GM21529 (cell line): ENCODE measurements around the gene IGFBP4.

Experiments used
- ATAC-seq: cut with Tn5 transposase; IDR thresholded peaks from one replicate; pipeline ENCODE4 v1.9.1; 2021; ENCODE audit not compliant: unreplicated experiment

IGFBP4 gene

GRCh38 chr17:40470932-40471828 lies 27.9 kb downstream of the IGFBP4 start:
- no peak for ATAC-seq

DNA sequence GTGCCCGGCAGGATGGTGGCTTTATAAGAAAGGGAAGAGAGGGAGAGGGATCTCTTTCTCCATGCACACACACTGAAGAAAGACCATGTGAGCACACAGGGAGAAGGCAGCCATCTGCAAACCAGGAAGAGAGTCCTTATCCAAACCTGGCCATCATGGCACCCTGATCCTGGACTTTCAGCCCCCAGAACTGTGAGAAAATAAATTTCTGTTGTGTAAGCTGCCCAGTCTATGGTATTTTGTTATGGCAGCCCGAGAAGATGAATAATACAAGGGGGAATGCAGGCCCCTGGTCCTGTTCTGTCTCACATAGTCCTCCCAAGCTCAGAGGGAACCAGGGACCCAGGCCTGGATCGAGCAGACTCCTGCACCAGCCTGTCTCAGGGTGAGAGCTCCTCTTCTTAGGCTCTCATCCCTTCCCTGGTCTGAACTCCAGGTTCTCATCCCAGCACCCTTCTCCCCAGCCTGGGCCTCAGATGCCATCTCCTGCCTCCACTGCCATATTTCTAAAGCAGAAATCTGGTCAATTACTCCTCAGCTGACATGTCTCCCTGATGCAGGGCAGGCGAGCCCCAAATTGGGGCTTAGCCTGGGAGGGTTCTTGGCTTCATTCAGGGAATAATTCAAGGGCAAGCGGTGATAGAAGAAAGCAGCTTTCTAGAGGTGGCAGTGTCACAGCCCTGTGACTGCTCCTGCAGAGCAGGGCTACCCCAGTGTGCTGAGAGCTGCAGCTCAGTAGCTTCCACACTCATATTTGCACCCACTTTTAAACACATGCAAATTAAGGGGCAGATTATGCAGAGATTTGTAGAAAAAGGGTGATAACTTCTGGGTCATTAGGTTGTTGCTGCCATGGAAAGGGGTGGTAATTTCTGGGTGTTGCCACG lies 28.8 kb downstream of the IGFBP4 start:
- no peak for ATAC-seq

GRCh38 chr17:40472733-40473452 lies 29.6 kb downstream of the IGFBP4 start:
- ATAC-seq = no peak

- no peak for ATAC-seq
Measured at GRCh38 chr17:40473573-40474365, 30.5 kb downstream of the IGFBP4 start.

DNA sequence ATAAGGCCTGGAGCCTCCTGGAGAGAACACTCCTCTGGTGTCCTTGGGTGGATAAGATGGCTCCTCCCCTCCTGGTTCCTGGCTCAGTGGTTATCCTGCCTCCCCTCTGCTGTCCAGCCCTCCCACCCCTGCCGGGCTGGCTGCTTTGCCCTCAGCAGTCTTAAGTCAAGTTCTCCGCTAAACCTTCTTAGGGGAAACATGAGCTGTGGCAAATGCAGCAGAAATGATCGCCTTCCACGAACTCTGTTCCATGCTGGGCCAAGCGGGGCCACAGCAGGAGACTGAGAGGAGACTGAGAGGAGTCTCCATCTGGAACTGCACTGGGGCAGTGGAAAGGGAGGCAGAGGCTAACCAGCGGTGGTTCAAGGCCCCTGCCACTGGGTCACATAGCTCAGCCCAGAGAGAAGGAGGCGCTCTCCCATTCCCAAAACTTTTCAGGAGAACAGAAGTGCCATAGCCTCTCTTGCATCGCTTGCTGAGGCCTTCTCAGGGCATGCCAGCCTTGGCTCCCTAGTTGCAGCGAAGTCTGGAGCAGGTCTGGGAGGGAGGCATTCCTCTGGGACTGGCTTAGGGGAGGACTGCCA lies 31.3 kb downstream of the IGFBP4 start:
- no peak for ATAC-seq

DNA sequence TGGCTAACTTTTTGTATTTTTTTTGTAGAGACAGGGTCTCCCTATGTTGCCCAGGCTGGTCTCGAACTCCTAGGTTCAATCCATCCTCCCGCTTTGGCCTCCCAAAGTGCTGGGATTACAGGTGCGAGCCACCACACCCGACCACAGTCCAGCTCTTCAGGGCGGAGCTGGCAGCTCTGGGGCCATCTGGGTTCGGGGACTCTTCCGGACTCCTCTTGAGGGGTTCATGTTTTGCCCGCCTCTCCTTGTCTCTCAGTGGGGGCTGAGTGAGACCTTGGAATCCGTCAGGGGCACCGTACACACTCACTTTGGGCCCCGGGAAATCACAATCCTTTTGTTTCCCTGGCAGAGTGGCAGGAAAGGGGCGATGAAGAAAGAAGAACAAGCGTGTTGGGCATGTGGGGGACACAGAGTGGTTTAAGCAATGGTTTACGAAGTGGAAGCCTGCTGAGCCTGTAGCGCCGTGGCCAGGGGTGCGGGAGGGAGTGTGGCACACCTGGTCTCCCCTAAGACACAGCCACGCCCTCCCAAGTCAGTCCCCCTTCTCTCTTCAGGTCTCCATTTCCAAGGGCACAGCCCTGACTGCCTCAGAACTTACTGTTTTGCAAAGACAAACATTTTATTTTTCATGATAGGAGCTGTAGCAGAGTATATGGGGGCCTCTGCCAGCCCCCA lies 32.1 kb downstream of the IGFBP4 start:
- ATAC-seq = no peak

DNA sequence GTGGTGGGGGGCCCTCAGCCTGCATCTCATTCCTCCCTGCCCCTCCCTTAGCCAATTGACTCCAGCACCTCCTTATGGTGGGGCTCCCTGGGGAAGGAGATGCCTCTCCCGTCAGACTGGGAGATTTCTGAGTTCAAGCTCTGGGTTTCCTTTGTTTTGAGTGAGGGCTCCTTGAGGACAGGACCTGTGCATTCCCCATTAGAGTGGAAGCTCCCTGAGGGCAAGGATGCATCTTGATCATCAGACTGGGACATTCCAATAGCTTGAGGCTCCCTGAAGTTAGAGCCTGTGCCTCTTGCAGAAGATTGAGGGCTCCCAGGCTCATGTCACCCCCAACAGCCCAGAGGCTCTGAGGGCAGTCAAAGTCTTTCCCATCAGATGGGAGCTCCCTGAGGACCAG lies 34.5 kb downstream of the IGFBP4 start:
- no peak for ATAC-seq

- no peak for ATAC-seq
Measured at GRCh38 chr17:40478486-40478885, 35.2 kb downstream of the IGFBP4 start.

GRCh38 chr17:40479754-40480480 lies 36.7 kb downstream of the IGFBP4 start:
- no peak for ATAC-seq

DNA sequence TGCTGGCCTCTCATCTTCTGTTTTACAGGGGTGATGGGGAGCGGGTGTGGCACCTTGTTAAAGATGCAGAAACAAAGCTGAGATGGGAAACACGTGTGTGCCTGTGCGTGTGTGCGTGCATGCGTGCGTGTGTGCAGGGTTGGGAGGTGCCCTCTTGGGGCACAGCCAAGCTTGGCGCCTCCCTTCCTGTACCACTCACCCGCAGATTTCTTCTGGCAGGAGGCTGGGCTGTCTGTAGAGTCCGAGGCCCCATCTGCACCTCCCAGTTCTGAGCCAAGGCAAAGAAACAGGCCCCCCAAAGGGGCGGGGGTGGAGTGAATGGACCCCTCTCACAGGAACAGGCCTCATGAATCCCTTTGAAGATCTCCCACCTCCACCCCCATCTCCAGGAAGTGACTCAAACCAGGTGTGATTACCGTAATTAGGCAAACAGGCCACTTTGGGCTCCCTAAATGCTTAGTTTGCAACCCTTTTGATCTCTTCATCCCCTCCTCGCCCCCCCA lies 37.3 kb downstream of the IGFBP4 start:
- no peak for ATAC-seq

DNA sequence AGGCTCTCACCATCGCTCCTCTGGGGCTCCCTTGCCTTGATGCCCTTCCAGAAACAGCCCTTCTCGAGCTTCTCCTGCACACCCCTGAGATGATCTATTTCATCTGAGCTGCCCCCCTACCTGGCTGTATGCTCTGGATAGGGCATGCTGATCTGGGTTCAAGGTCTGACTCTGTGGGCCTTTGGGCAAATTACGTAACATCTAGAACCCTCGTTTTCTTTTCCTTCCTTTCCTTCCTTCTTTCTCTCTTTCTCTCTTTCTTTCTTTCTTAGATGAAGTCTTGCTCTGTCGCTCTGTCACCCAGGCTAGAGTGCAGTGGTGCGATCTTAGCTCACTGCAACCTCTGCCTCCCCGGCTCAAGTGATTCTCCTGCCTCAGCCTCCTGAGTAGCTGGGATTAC lies 37.9 kb downstream of the IGFBP4 start:
- no peak for ATAC-seq

- no peak for ATAC-seq
Measured at GRCh38 chr17:40482722-40483121, 39.5 kb downstream of the IGFBP4 start.

DNA sequence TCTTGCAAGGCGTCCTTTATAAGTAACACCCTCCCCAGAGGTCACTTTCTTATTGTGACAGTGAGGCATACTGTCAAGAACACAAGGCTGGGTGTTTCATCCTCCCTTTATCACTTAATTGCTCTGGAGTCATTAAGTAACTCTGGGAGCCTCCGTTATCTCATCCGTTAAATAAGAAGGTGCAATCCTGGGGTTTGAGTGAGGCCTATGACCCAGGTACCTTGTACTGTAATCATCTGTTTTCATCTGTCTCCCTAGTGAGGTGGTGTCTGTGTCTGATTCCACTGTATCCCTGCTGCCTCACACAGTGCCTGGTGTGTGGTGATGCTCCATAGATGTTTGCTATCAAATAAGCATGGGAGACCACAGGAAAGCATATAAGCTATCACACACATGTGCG lies 40.4 kb downstream of the IGFBP4 start:
- ATAC-seq = no peak

DNA sequence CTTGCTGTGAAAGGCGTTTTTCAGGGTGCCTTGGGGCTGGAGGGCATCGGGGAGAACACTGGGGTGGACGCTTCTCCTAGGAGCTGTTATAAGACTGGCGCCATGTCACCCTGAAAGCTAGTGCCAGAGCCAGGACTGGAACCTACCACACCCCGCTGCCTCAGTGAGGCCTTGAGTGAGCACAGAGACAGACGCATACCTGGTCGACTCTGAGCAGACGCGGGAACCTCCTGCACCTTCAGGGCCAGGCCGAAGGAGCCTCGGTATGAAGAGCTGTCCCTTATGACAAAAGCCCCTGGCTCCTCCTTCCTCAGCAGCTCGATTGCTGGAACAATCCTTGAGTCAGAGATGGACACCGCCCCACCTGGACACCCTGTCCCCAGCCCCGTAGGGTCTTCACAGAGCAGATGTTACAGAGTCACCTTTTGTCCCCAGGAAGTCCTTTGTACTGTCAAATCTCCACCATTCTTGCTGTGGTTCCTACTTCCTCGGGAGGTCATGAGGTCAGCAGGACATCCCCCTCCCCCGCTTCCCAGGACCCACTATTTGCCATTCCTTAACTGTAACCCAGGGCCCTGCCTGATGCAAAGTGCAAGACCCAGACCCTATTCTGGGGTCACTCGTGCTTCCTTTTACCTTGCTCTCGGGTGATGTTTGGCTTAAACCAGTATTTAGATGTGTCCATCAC lies 41.2 kb downstream of the IGFBP4 start:
- ATAC-seq = no peak

GRCh38 chr17:40484973-40485530 lies 41.8 kb downstream of the IGFBP4 start:
- ATAC-seq = no peak

- no peak for ATAC-seq
Measured at GRCh38 chr17:40485851-40486521, 42.7 kb downstream of the IGFBP4 start.
